ENCODE data around the gene DCAF10.
"Not testable (repeated sequence)": the region's sequence is repeated elsewhere in the genome, so short reads cannot be mapped to it uniquely, and the experiment has no call there.

The DCAF10 gene

GRCh38 chr9:37760416-37761161 lies 40.0 kb upstream of the DCAF10 start:
- DNase-seq (ENCODE audit: low read depth): no peak
- TF ChIP-seq, protein P1, sequence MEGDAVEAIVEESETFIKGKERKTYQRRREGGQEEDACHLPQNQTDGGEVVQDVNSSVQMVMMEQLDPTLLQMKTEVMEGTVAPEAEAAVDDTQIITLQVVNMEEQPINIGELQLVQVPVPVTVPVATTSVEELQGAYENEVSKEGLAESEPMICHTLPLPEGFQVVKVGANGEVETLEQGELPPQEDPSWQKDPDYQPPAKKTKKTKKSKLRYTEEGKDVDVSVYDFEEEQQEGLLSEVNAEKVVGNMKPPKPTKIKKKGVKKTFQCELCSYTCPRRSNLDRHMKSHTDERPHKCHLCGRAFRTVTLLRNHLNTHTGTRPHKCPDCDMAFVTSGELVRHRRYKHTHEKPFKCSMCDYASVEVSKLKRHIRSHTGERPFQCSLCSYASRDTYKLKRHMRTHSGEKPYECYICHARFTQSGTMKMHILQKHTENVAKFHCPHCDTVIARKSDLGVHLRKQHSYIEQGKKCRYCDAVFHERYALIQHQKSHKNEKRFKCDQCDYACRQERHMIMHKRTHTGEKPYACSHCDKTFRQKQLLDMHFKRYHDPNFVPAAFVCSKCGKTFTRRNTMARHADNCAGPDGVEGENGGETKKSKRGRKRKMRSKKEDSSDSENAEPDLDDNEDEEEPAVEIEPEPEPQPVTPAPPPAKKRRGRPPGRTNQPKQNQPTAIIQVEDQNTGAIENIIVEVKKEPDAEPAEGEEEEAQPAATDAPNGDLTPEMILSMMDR (IDR thresholded peaks at IDR 0.05; ENCODE audit: low read depth, low read length, missing control alignments): no peak
- no peak overlapping the region for H3K4me3 ChIP-seq (ENCODE audit: low read depth, low read length)

GRCh38 chr9:37761511-37761910 lies 39.1 kb upstream of the DCAF10 start:
- no peak overlapping the region for H3K4me3 ChIP-seq (ENCODE audit: low read depth, low read length)
- DNase-seq (ENCODE audit: low read depth): no peak

DNA sequence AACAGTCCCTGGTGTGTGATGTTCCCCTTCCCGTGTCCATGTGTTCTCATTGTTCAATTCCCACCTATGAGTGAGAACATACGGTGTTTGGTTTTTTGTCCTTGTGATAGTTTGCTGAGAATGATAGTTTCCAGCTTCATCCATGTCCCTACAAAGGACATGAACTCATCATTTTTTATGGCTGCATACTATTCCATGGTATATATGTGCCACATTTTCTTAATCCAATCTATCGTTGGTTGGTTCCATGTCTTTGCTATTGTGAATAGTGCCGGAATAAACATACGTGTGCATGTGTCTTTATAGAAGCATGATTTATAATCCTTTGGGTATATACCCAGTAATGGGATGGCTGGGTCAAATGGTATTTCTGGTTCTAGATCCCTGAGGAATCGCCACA lies 35.3 kb upstream of the DCAF10 start:
- not testable (repeated sequence) for DNase-seq (ENCODE audit: low read depth); H3K4me3 ChIP-seq (ENCODE audit: low read depth, low read length)

More at GRCh38 chr9:37761511-37761910, 39.1 kb upstream of the DCAF10 start:
- TF ChIP-seq, protein P1 (IDR thresholded peaks at IDR 0.05; ENCODE audit: low read depth, low read length, missing control alignments): no peak

DNA sequence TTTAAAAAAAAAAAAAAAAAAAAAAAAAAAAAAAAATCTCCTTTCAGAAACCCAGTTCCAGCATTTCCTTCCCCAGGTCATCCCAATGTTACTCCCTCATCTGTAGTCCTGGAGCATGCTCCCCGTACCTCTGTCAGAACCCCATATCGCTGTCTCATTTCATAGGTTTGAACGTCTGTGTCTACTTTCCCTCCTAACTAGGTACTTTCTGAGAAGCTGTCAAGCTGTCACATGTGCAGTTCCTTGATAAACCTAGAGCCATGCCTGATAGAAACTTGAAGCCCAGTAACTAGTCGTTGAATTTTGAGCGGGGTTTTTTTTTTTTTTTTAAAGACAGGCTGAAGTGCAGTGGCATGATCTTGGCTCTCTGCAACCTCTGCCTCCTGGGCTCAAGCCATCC lies 31.3 kb upstream of the DCAF10 start:
- DNase-seq (ENCODE audit: low read depth): no peak
- TF ChIP-seq, protein P1 (IDR thresholded peaks at IDR 0.05; ENCODE audit: low read depth, low read length, missing control alignments): no peak
- no peak overlapping the region for H3K4me3 ChIP-seq (ENCODE audit: low read depth, low read length)

GRCh38 chr9:37769995-37770394 lies 30.6 kb upstream of the DCAF10 start:
- TF ChIP-seq, protein P1 (IDR thresholded peaks at IDR 0.05; ENCODE audit: low read depth, low read length, missing control alignments): no peak
- H3K4me3 ChIP-seq (ENCODE audit: low read depth, low read length): no peak overlapping the region
- no peak for DNase-seq (ENCODE audit: low read depth)

DNA sequence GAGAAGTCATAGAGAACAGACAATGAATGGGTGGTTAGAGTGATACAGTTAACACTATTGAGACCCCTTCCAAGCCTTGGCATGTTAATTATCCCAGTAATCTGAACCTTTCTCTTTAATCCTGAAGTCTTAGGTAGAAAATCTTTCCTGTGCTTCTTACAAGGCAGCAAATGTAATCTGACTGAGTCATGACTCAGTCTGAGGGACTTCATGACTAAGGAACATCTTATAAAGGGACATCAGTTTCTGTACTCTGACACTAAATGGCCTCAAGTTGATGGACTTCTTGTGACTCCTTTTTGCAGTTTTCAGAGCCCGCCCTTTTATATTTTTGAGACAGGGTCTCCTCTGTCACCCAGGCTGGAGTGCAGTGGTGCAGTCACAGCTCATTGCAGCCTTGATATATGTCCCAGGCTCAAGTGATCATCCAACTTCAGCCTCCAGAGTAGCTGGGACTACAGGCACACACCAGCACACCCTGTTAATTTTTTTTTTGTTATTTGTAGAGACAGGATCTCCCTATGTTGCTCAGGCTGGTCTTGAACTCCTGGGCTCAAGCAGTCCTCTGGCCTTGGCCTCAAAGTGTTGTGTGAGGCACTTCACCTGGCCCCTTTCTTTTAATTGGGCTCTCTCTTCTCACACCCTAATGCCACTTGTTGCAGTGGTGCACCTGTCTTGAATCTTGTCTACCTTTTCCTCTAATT lies 25.2 kb upstream of the DCAF10 start:
- no peak overlapping the region for H3K4me3 ChIP-seq (ENCODE audit: low read depth, low read length)
- TF ChIP-seq, protein P1 (IDR thresholded peaks at IDR 0.05; ENCODE audit: low read depth, low read length, missing control alignments): no peak
- DNase-seq (ENCODE audit: low read depth): no peak

DNA sequence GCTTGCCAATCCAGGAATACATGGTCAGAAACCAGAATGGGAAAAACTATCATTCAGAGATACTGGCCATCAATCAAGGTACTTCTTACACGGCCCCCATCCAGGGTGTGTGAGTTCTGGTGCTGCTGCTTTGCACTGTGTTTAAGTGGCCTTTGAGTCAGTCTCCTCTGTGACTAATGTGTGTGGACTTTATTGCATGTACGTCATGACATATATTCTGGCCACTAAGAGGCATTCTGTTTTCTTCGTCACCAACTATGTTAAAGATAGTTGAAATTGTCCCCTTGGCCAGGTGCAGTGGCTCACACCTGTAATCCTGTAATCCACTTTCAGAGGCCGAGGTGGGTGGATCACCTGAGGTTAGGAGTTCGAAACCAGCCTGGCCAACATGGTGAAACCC lies 24.3 kb upstream of the DCAF10 start:
- TF ChIP-seq, protein P1 (IDR thresholded peaks at IDR 0.05; ENCODE audit: low read depth, low read length, missing control alignments): no peak
- H3K4me3 ChIP-seq (ENCODE audit: low read depth, low read length): no peak overlapping the region
- no peak for DNase-seq (ENCODE audit: low read depth)
